Measurements from ENCODE around the gene PDE4C. TPM values are rescaled to one million over a fixed set of nuclear protein-coding genes. Genes with fewer than 3 reads are reported as not detected.

Gene PDE4C
- total and polyA plus RNA-seq, 9 of the 15 experiments (the other 6 are each of a cell fraction or from before 2014, with no cell fraction given) = 0.04 to 0.91 (median 0.20) TPM; not detected in 1

DNA sequence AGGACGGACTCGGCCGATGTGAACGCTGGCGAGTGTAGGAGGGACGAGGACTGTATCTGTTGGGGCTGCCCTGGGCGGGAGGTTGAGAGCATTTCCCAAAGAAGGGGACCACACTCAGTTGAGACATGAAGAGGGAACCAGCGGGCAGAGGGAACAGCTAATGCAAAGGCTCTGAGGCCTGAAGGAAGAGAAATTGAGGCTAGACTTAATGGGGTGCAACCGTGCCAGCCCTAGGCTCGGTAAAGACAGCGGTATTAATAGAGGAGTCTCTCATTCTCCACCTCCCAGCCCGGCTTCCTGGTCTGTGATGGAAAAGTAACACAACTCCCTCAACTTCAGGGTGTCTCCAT, 32.1 kb downstream of the PDE4C start (continued):
- no peak for TF ChIP-seq ZC3H4 (CRISPR knock-in tag; IDR thresholded peaks at IDR 0.05; ENCODE audit: borderline replicate concordance)
- TF ChIP-seq, protein P1, sequence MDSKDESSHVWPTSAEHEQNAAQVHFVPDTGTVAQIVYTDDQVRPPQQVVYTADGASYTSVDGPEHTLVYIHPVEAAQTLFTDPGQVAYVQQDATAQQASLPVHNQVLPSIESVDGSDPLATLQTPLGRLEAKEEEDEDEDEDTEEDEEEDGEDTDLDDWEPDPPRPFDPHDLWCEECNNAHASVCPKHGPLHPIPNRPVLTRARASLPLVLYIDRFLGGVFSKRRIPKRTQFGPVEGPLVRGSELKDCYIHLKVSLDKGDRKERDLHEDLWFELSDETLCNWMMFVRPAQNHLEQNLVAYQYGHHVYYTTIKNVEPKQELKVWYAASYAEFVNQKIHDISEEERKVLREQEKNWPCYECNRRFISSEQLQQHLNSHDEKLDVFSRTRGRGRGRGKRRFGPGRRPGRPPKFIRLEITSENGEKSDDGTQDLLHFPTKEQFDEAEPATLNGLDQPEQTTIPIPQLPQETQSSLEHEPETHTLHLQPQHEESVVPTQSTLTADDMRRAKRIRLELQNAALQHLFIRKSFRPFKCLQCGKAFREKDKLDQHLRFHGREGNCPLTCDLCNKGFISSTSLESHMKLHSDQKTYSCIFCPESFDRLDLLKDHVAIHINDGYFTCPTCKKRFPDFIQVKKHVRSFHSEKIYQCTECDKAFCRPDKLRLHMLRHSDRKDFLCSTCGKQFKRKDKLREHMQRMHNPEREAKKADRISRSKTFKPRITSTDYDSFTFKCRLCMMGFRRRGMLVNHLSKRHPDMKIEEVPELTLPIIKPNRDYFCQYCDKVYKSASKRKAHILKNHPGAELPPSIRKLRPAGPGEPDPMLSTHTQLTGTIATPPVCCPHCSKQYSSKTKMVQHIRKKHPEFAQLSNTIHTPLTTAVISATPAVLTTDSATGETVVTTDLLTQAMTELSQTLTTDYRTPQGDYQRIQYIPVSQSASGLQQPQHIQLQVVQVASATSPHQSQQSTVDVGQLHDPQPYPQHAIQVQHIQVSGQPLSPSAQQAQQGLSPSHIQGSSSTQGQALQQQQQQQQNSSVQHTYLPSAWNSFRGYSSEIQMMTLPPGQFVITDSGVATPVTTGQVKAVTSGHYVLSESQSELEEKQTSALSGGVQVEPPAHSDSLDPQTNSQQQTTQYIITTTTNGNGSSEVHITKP (IDR thresholded peaks at IDR 0.05; ENCODE audit: partially characterized antibody) = peak; percentile 78
- TF ChIP-seq ZNF146 (CRISPR knock-in tag; IDR thresholded peaks at IDR 0.05; ENCODE audit: unreplicated experiment) = no peak
- TF ChIP-seq, protein P2, sequence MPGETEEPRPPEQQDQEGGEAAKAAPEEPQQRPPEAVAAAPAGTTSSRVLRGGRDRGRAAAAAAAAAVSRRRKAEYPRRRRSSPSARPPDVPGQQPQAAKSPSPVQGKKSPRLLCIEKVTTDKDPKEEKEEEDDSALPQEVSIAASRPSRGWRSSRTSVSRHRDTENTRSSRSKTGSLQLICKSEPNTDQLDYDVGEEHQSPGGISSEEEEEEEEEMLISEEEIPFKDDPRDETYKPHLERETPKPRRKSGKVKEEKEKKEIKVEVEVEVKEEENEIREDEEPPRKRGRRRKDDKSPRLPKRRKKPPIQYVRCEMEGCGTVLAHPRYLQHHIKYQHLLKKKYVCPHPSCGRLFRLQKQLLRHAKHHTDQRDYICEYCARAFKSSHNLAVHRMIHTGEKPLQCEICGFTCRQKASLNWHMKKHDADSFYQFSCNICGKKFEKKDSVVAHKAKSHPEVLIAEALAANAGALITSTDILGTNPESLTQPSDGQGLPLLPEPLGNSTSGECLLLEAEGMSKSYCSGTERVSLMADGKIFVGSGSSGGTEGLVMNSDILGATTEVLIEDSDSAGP (CRISPR knock-in tag; IDR thresholded peaks at IDR 0.05) = no peak
- no peak for TF ChIP-seq ZFP1 (CRISPR knock-in tag; IDR thresholded peaks at IDR 0.05)
- TF ChIP-seq, protein P3, sequence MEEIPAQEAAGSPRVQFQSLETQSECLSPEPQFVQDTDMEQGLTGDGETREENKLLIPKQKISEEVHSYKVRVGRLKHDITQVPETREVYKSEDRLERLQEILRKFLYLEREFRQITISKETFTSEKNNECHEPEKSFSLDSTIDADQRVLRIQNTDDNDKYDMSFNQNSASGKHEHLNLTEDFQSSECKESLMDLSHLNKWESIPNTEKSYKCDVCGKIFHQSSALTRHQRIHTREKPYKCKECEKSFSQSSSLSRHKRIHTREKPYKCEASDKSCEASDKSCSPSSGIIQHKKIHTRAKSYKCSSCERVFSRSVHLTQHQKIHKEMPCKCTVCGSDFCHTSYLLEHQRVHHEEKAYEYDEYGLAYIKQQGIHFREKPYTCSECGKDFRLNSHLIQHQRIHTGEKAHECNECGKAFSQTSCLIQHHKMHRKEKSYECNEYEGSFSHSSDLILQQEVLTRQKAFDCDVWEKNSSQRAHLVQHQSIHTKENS (CRISPR knock-in tag; IDR thresholded peaks at IDR 0.05) = no peak
- 0 out of 2 replicates have a peak, but pooled peaks have one; percentile 5 for TF ChIP-seq ZBTB7A (IDR thresholded peaks at IDR 0.05; ENCODE audit: borderline replicate concordance, control insufficient read depth, low read depth, low read length)
- TF ChIP-seq SP1 (CRISPR knock-in tag; IDR thresholded peaks at IDR 0.05) = no peak
- no peak for TF ChIP-seq ZNF3 (CRISPR knock-in tag; IDR thresholded peaks at IDR 0.05)
- TF ChIP-seq SRSF1 (IDR thresholded peaks at IDR 0.05; ENCODE audit: low read depth, low read length) = no peak
